Lower leg skin (tissue), 3 donors: ENCODE data around the gene YTHDC1.

Source experiments
- POLR2A ChIP-seq, 2 donors: fragments of 450-650 bp; IDR thresholded peaks; one replicate each; pipeline ENCODE4 v1.6.1; 2016 to 2017; ENCODE audit warnings: antibody characterized with exemption in 2 of 2, mild to moderate bottlenecking in 1 of 2, moderate library complexity in 1 of 2
- TF ChIP-seq, protein P1 (sequence below), 3 donors: fragments of 450-650 bp; IDR thresholded peaks; one replicate each; pipeline ENCODE4 v1.5.1; 2016; ENCODE audit warnings: antibody characterized with exemption in 3 of 3, mild to moderate bottlenecking in 3 of 3, moderate library complexity in 2 of 3

DNA sequence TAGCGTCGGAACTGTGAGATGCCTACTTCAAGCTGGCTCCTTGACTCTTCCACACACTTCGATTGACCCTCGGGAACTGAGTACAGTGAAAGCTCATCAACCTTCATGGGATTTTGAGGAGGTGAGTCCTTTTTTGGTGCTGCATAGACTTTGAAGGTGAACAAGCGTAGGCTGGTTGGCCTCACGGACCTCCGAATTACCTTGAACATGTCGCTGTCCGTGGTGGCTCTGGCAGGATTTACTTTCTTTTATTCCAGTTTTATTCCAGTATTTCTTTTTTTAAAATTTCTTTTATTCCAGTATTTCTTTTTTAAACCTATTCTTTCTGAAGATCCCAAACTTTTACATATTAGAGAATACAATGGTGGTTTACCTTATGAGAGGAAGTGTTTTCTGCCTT, 45.2 kb downstream of the YTHDC1 start:
- TF ChIP-seq, protein P1, sequence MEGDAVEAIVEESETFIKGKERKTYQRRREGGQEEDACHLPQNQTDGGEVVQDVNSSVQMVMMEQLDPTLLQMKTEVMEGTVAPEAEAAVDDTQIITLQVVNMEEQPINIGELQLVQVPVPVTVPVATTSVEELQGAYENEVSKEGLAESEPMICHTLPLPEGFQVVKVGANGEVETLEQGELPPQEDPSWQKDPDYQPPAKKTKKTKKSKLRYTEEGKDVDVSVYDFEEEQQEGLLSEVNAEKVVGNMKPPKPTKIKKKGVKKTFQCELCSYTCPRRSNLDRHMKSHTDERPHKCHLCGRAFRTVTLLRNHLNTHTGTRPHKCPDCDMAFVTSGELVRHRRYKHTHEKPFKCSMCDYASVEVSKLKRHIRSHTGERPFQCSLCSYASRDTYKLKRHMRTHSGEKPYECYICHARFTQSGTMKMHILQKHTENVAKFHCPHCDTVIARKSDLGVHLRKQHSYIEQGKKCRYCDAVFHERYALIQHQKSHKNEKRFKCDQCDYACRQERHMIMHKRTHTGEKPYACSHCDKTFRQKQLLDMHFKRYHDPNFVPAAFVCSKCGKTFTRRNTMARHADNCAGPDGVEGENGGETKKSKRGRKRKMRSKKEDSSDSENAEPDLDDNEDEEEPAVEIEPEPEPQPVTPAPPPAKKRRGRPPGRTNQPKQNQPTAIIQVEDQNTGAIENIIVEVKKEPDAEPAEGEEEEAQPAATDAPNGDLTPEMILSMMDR (IDR thresholded peaks at IDR 0.05): no peak
- no peak for TF ChIP-seq POLR2A (IDR thresholded peaks at IDR 0.05)
